ENCODE results near the gene ZCCHC24.

Gene ZCCHC24

GRCh38 chr10:79446758-79447084 lies 1.3 kb upstream of the ZCCHC24 start:
- DNase-seq = peak in 8 of 58 donors; percentile 33 to 86 (median 47)

- peak in 6 of 58 donors; percentile 31 to 73 (median 64) for DNase-seq
These were observed 743 bp upstream of the ZCCHC24 start for GRCh38 chr10:79445977-79446757.

- peak in 15 of 58 donors; percentile 31 to 68 (median 46) for DNase-seq
These were observed 965 bp downstream of the ZCCHC24 start for GRCh38 chr10:79444199-79445119.

- DNase-seq = no peak
These were observed 1.9 kb downstream of the ZCCHC24 start for GRCh38 chr10:79443338-79444198.

GRCh38 chr10:79442171-79443040 lies 3.0 kb downstream of the ZCCHC24 start:
- peak in 56 of 58 donors; percentile 47 to 98 (median 87) for DNase-seq

GRCh38 chr10:79441433-79441832 lies 4.0 kb downstream of the ZCCHC24 start:
- DNase-seq = no peak

- no peak for DNase-seq
These were observed 5.1 kb downstream of the ZCCHC24 start for GRCh38 chr10:79440281-79440680.

- DNase-seq = no peak
These were observed 6.7 kb downstream of the ZCCHC24 start for GRCh38 chr10:79438699-79439085.

GRCh38 chr10:79438021-79438698 lies 7.3 kb downstream of the ZCCHC24 start:
- DNase-seq = peak in 15 of 58 donors; percentile 9 to 69 (median 56)

- DNase-seq = no peak
These were observed 8.2 kb downstream of the ZCCHC24 start for GRCh38 chr10:79437111-79437814.

GRCh38 chr10:79436850-79437103 lies 8.6 kb downstream of the ZCCHC24 start:
- no peak for DNase-seq

- no peak for DNase-seq
These were observed 9.2 kb downstream of the ZCCHC24 start for GRCh38 chr10:79436066-79436849.

GRCh38 chr10:79435271-79436065 lies 10.0 kb downstream of the ZCCHC24 start:
- DNase-seq = peak in 1 of 58 donors; percentile 10

GRCh38 chr10:79434821-79435251 lies 10.6 kb downstream of the ZCCHC24 start:
- no peak for DNase-seq

GRCh38 chr10:79434223-79434687 lies 11.2 kb downstream of the ZCCHC24 start:
- no peak for DNase-seq

- no peak for DNase-seq
These were observed 11.9 kb downstream of the ZCCHC24 start for GRCh38 chr10:79433324-79434222.
